Measurements from ENCODE around the gene LAMB1. TPM values are rescaled to one million over a fixed set of nuclear protein-coding genes. Genes with fewer than 3 reads are reported as not detected.
"Not testable (repeated sequence)": the region's sequence is repeated elsewhere in the genome, so short reads cannot be mapped to it uniquely, and the experiment has no call there.

Gene LAMB1
- total RNA-seq, 1 donor from 2014 or later = not detected

DNA sequence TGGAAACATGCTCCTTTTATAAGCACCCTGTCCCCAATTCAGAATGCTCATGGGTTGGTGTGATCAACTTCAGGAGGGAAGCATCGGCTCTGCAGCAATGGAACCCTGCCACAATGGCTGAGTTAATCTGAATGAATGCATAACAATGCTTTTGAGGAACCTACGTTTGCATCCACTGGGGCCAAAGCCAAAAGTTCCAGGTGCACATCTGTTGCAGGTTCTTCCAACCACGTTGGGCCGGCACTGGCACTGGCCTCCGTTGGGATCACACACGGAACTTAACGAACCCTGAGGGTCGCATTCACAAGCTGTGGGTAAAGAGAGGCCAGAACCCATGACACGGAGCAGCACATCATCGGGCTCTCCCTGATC, 43.4 kb downstream of the LAMB1 start:
- no peak overlapping the region for H3K27ac Mint-ChIP-seq
- ChIA-PET CTCF (no interaction called here), POLR2A (no interaction called here)
- no peak overlapping the region for H3K4me3 Mint-ChIP-seq
- DNase-seq (no peak), ATAC-seq (ENCODE audit: low read depth) (no peak)
- peaks cover 19% of the 10 kb centered on the region for H3K27me3 Mint-ChIP-seq
- H3K9me3 Mint-ChIP-seq = no peaks in the 10 kb centered on the region
- intact Hi-C loops (cut with micrococcal nuclease) = no loop called here
- H3K36me3 Mint-ChIP-seq (ENCODE audit: low read depth) = no peaks in the 10 kb centered on the region
- TF ChIP-seq CTCF (IDR thresholded peaks at IDR 0.05) = no peak
- no peaks in the 10 kb centered on the region for H3K4me1 Mint-ChIP-seq

DNA sequence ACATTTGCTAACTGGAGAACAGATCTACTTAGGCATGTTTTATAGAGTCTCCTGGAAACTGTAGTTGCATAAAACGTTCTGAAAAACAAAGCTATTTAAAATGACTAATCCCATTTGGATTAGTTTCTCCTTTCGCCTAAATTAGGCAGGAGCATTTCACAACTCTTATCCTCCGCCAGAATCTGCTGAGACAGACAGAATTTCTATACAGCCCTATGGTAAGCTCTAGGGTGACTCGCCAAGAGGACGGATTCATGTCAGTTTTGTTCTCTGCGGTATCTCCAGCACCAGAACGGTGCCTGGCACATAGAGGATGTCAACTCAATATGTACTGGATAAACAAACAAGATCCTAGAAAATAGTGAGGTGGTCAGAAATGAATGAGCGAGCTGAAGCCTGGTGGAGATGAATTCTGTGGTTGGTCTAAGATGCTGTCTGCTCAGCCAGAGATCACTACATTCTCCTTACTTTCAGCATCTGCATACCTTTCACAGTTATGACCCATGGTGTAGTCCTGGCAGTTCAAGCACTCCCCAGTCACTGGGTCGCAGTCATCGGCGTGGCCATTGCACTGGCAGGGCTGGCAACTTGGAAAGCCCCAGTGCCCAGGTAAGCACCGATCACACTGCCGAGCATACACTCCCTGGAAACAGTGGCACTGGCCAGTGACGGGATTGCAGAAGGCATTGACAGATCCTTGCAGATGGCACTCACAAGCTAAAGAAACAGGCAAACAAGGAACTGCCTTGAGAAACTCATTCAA, 44.0 kb downstream of the LAMB1 start:
- CTCF ChIA-PET = no interaction called here
- POLR2A ChIA-PET = no interaction called here
- ATAC-seq (ENCODE audit: low read depth) (no peak), DNase-seq (no peak)
- no peaks in the 10 kb centered on the region for H3K9me3 Mint-ChIP-seq
- intact Hi-C loops (cut with micrococcal nuclease) = no loop called here
- no peak for TF ChIP-seq CTCF (IDR thresholded peaks at IDR 0.05)
- H3K4me3 Mint-ChIP-seq = no peak overlapping the region
- no peak overlapping the region for H3K27ac Mint-ChIP-seq
- no peaks in the 10 kb centered on the region for H3K36me3 Mint-ChIP-seq (ENCODE audit: low read depth)
- peaks cover 19% of the 10 kb centered on the region for H3K27me3 Mint-ChIP-seq
- H3K4me1 Mint-ChIP-seq = no peaks in the 10 kb centered on the region

DNA sequence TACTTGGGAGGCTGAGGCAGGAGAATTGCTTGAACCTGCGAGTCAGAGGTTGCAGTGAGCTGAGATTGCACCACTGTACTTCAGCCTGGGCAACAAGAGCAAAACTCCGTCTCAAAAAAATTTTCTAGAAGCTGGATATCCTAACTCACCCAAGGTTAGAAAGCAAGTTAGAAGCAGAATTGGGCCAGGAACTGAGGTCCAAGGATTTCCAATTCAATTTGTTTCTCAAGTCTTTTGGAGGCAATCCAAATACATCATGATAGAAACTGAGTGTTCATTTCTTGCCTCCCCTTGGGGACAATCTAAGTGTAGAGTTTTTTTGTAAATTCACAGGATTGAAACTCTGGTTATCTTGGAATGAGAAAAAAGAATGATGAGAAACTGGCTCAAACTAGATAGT, 45.5 kb downstream of the LAMB1 start:
- Mint-ChIP-seq H3K9me3 (no peaks in the 10 kb centered on the region), H3K27ac (no peak overlapping the region), H3K27me3 (peaks cover 20% of the 10 kb centered on the region), H3K36me3 (ENCODE audit: low read depth) (no peaks in the 10 kb centered on the region), H3K4me3 (no peak overlapping the region), H3K4me1 (no peaks in the 10 kb centered on the region)
- ChIA-PET POLR2A (no interaction called here), CTCF (no interaction called here)
- DNase-seq = no peak
- ATAC-seq (ENCODE audit: low read depth) = no peak
- intact Hi-C loops (cut with micrococcal nuclease) = no loop called here
- no peak for TF ChIP-seq CTCF (IDR thresholded peaks at IDR 0.05)

- DNase-seq; ATAC-seq (ENCODE audit: low read depth); H3K27ac Mint-ChIP-seq; H3K4me3 Mint-ChIP-seq; POLR2A ChIA-PET; H3K36me3 Mint-ChIP-seq (ENCODE audit: low read depth); intact Hi-C loops (cut with micrococcal nuclease); CTCF ChIA-PET; H3K4me1 Mint-ChIP-seq; H3K9me3 Mint-ChIP-seq: not testable (repeated sequence)
- peaks cover 20% of the 10 kb centered on the region for H3K27me3 Mint-ChIP-seq
These were observed 46.0 kb downstream of the LAMB1 start for GRCh38 chr7:107956950-107957349.

DNA sequence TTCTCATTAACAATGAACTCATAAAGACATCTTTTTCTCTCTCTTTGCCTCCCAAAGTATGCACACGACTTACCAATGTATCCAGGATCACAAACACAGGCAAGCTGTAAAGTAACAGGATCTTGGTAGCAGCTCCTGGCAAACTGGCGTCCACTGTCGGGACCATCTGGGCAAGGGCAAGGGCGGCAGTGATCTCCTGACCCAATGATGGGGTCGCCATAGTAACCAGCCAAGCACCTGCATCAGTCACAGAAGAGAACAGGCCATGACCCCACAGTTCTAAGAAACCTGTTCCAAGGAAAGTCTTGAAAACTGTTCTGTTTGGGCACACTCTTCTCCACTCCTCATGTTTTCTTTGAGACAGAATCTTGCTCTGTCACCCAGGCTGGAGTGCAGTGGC, 47.6 kb downstream of the LAMB1 start:
- no peak overlapping the region for H3K4me3 Mint-ChIP-seq
- intact Hi-C loops (cut with micrococcal nuclease) = no loop called here

More for the DNA sequence above, 47.6 kb downstream of the LAMB1 start:
- ATAC-seq (ENCODE audit: low read depth) = no peak
- Mint-ChIP-seq H3K27me3 (peaks cover 16% of the 10 kb centered on the region), H3K4me1 (no peaks in the 10 kb centered on the region), H3K9me3 (no peaks in the 10 kb centered on the region), H3K36me3 (ENCODE audit: low read depth) (no peaks in the 10 kb centered on the region), H3K27ac (no peak overlapping the region)
- POLR2A ChIA-PET = no interaction called here
- DNase-seq = no peak
- CTCF ChIA-PET = no interaction called here
- TF ChIP-seq CTCF (IDR thresholded peaks at IDR 0.05) = no peak
